H9 (cell line): ENCODE data around the gene RFFL. TPM values are rescaled to one million over a fixed set of nuclear protein-coding genes. Genes with fewer than 3 reads are reported as not detected.

Source experiments
- DNase-seq: peaks from one replicate; pipeline ENCODE4 v3.0.0-alpha.2; 2017
- H2AFZ ChIP-seq: one replicate; pipeline ENCODE4 v1.6.1; 2013; ENCODE audit warnings: mild to moderate bottlenecking, low read length, control low read depth, moderate library complexity
- H2AK5ac ChIP-seq: 2 replicates; pipeline ENCODE4 v1.6.1; 2013; ENCODE audit warnings: low read length, control low read depth, mixed read lengths; ENCODE audit not compliant: insufficient read length
- H2BK120ac ChIP-seq: one replicate; pipeline ENCODE4 v1.6.1; 2013; ENCODE audit warnings: low read depth, mild to moderate bottlenecking, low read length, control low read depth, inconsistent platforms; ENCODE audit not compliant: poor library complexity, severe bottlenecking
- H2BK12ac ChIP-seq: 2 replicates; pipeline ENCODE4 v1.6.1; 2013; ENCODE audit warnings: low read length, control low read depth, mixed read lengths, low read depth; ENCODE audit not compliant: insufficient read length
- H2BK15ac ChIP-seq: 2 replicates; pipeline ENCODE4 v1.6.1; 2013; ENCODE audit warnings: low read depth, low read length, control low read depth
- H2BK20ac ChIP-seq: one replicate; pipeline ENCODE4 v1.6.1; 2013; ENCODE audit warnings: low read depth, mild to moderate bottlenecking, low read length, control low read depth, inconsistent platforms; ENCODE audit not compliant: poor library complexity, severe bottlenecking
- H2BK5ac ChIP-seq: 2 replicates; pipeline ENCODE4 v1.6.1; 2013; ENCODE audit warnings: low read length, control low read depth, mixed read lengths; ENCODE audit not compliant: insufficient read length
- H3K14ac ChIP-seq: 2 replicates; pipeline ENCODE4 v1.6.1; 2013; ENCODE audit warnings: low read length, control low read depth; ENCODE audit not compliant: insufficient read depth
- H3K18ac ChIP-seq: 2 replicates; pipeline ENCODE4 v1.6.1; 2013; ENCODE audit warnings: low read depth, mild to moderate bottlenecking, mixed read lengths, low read length, control low read depth; ENCODE audit not compliant: insufficient read length
- H3K23ac ChIP-seq: 2 replicates; pipeline ENCODE4 v1.6.1; 2013; ENCODE audit warnings: low read length, control low read depth, mixed read lengths, low read depth; ENCODE audit not compliant: insufficient read length
- H3K23me2 ChIP-seq: 2 replicates; pipeline ENCODE4 v1.6.1; 2013; ENCODE audit warnings: low read depth, mild to moderate bottlenecking, mixed read lengths, low read length, control low read depth; ENCODE audit not compliant: insufficient read length, poor library complexity, severe bottlenecking
- H3K27ac ChIP-seq: 2 replicates; pipeline ENCODE4 v1.5.1; 2013; ENCODE audit warnings: low read length, control low read depth, mixed read lengths, low read depth; ENCODE audit not compliant: insufficient read length
- H3K27me3 ChIP-seq: 2 replicates; pipeline ENCODE4 v1.6.1; 2013; ENCODE audit warnings: low read length, control low read depth, inconsistent platforms; ENCODE audit not compliant: insufficient read depth
- H3K4ac ChIP-seq: 2 replicates; pipeline ENCODE4 v1.6.1; 2013; ENCODE audit warnings: low read depth, mild to moderate bottlenecking, control low read depth, inconsistent platforms, low read length, moderate library complexity
- H3K4me1 ChIP-seq: 2 replicates; pipeline ENCODE4 v1.6.1; 2013; ENCODE audit warnings: low read length, control low read depth, inconsistent platforms; ENCODE audit not compliant: insufficient read depth
- H3K4me2 ChIP-seq: 2 replicates; pipeline ENCODE4 v1.6.1; 2013; ENCODE audit warnings: low read length, control low read depth, mixed read lengths; ENCODE audit not compliant: insufficient read length, insufficient read depth
- H3K56ac ChIP-seq: 2 replicates; pipeline ENCODE4 v1.6.1; 2013; ENCODE audit warnings: low read depth, mild to moderate bottlenecking, mixed read lengths, low read length, control low read depth; ENCODE audit not compliant: insufficient read length
- H3K79me1 ChIP-seq: 2 replicates; pipeline ENCODE4 v1.6.1; 2013; ENCODE audit warnings: low read depth, mild to moderate bottlenecking, moderate library complexity, low read length, control low read depth, inconsistent platforms; ENCODE audit not compliant: insufficient read depth, poor library complexity, severe bottlenecking
- H3K79me2 ChIP-seq: 2 replicates; pipeline ENCODE4 v1.6.1; 2013; ENCODE audit warnings: low read length, control low read depth, inconsistent platforms; ENCODE audit not compliant: insufficient read depth
- H3K9ac ChIP-seq: 2 replicates; pipeline ENCODE4 v1.6.1; 2013; ENCODE audit warnings: low read length, control low read depth, mixed read lengths; ENCODE audit not compliant: insufficient read length; ENCODE audit errors: extremely low read depth
- H3K9me3 ChIP-seq: one replicate; pipeline ENCODE4 v1.6.1; 2013; ENCODE audit warnings: low read depth, low read length, inconsistent platforms; ENCODE audit not compliant: control insufficient read depth
- H3T11ph ChIP-seq: one replicate; pipeline ENCODE4 v1.6.1; 2013; ENCODE audit warnings: mild to moderate bottlenecking, low read length, control low read depth, inconsistent platforms
- H4K20me1 ChIP-seq: one replicate; pipeline ENCODE4 v1.6.1; 2013; ENCODE audit not compliant: control insufficient read depth, insufficient read length, insufficient read depth
- H4K5ac ChIP-seq: 2 replicates; pipeline ENCODE4 v1.6.1; 2013; ENCODE audit warnings: low read depth, mild to moderate bottlenecking, mixed read lengths, low read length, control low read depth; ENCODE audit not compliant: insufficient read length
- H4K8ac ChIP-seq: replicated peaks from 2 replicates; pipeline ENCODE4 v1.6.1; 2013; ENCODE audit warnings: low read length, control low read depth, mixed read lengths, low read depth; ENCODE audit not compliant: insufficient read length
- H4K91ac ChIP-seq: 2 replicates; pipeline ENCODE4 v1.6.1; 2013; ENCODE audit warnings: low read depth, mild to moderate bottlenecking, moderate library complexity, mixed read lengths, low read length, control low read depth; ENCODE audit not compliant: insufficient read length
- H3K27ac Mint-ChIP-seq, 3 experiments: 2 replicates in 2 of 3; 3 replicates in 1 of 3; pipeline ENCODE4 v1.8.0; 2020 to 2021; ENCODE audit warnings: mixed read lengths in 3 of 3, mild to moderate bottlenecking in 1 of 3, moderate library complexity in 1 of 3
- H3K27me3 Mint-ChIP-seq: 2 replicates; pipeline ENCODE4 v1.8.0; 2021; ENCODE audit warnings: low read depth, mild to moderate bottlenecking, moderate library complexity, mixed read lengths
- H3K36me3 Mint-ChIP-seq, 3 experiments: 2 replicates in 2 of 3; 3 replicates in 1 of 3; pipeline ENCODE4 v1.8.0; 2020 to 2021; ENCODE audit warnings: low read depth in 3 of 3, mixed read lengths in 3 of 3; ENCODE audit not compliant: insufficient read depth in 1 of 3
- H3K4me1 Mint-ChIP-seq, 2 experiments: 2 replicates each; pipeline ENCODE4 v1.8.0; 2020; ENCODE audit warnings: mixed read lengths in 2 of 2
- H3K4me3 Mint-ChIP-seq, 2 experiments: 2 replicates in 1 of 2; 3 replicates in 1 of 2; pipeline ENCODE4 v1.8.0; 2020 to 2021; ENCODE audit warnings: mild to moderate bottlenecking in 2 of 2, mixed read lengths in 2 of 2, moderate library complexity in 1 of 2
- H3K9me3 Mint-ChIP-seq, 2 experiments: 2 replicates in 1 of 2; 3 replicates in 1 of 2; pipeline ENCODE4 v1.8.0; 2020; ENCODE audit warnings: mild to moderate bottlenecking in 2 of 2, mixed read lengths in 2 of 2, moderate library complexity in 1 of 2
- CTCF ChIP-seq: fragments of 200-600 bp; sonication (generic); conservative IDR thresholded peaks from 3 replicates; pipeline ENCODE4 v1.8.0; 2021; ENCODE audit warnings: antibody characterized with exemption, mild to moderate bottlenecking
- WGBS: extraction: QIAGEN DNeasy Blood & Tissue Kit; methylation state at CpG from one replicate; pipeline ENCODE4 v1.1.7; 2013; ENCODE audit warnings: missing lambda C conversion rate, low lambda C conversion rate, mixed read lengths; ENCODE audit not compliant: insufficient read length; ENCODE audit errors: extremely low coverage; 5-methylcytosine and 5-hydroxymethylcytosine counted together
- total RNA-seq: library from RNA; stranded (reverse); gene quantifications from 2 replicates; pipeline ENCODE4 v1.2.1, GENCODE V29; 2021

RFFL gene
- total RNA-seq, 1 experiment from 2014 or later = 21.1 TPM

- no peak overlapping the region for H2BK15ac ChIP-seq
Measured at GRCh38 chr17:34989473-34989872, 74.0 kb downstream of the RFFL start.

More at GRCh38 chr17:34989473-34989872, 74.0 kb downstream of the RFFL start:
- WGBS = no CpG with 5 or more reads among the region's 10 CpGs
- Histone ChIP-seq H2BK5ac (no peak overlapping the region), H3K18ac (no peak overlapping the region), H4K8ac (no peak overlapping the region), H3T11ph (no peak overlapping the region), H3K79me1 (no peaks in the 10 kb centered on the region), H2AK5ac (no peak overlapping the region), H4K91ac (no peak overlapping the region), H4K5ac (no peak overlapping the region), H3K9ac (no peak overlapping the region), H3K56ac (no peak overlapping the region), H3K27ac (no peak overlapping the region), H3K4me2 (no peak overlapping the region), H3K4me1 (no peaks in the 10 kb centered on the region), H2BK20ac (no peak overlapping the region), H2BK120ac (no peak overlapping the region), H3K23ac (no peak overlapping the region), H3K9me3 (no peaks in the 10 kb centered on the region), H3K79me2 (no peaks in the 10 kb centered on the region; the same call in 1 of the 2 replicates), H3K4ac (no peak overlapping the region), H3K27me3 (no peaks in the 10 kb centered on the region), H3K23me2 (no peaks in the 10 kb centered on the region), H3K14ac (no peak overlapping the region), H2AFZ (no peak overlapping the region), H4K20me1 (no peaks in the 10 kb centered on the region), H2BK12ac (no peak overlapping the region)
- H3K36me3 Mint-ChIP-seq = peaks cover 56 to 97% (median 94%) of the 10 kb centered on the region in 3 experiments
- no peak overlapping the region for H3K27ac Mint-ChIP-seq
- H3K27me3 Mint-ChIP-seq = no peaks in the 10 kb centered on the region; the same call in 1 of the 2 replicates
- H3K4me1 Mint-ChIP-seq = no peaks in the 10 kb centered on the region
- no peak for TF ChIP-seq CTCF
- no peaks in the 10 kb centered on the region for H3K9me3 Mint-ChIP-seq
- DNase-seq = no peak
- H3K4me3 Mint-ChIP-seq = no peak overlapping the region
